ENCODE data around the gene UBE2N.
"Not testable (repeated sequence)": the region's sequence is repeated elsewhere in the genome, so short reads cannot be mapped to it uniquely, and the experiment has no call there.

Gene UBE2N

DNA sequence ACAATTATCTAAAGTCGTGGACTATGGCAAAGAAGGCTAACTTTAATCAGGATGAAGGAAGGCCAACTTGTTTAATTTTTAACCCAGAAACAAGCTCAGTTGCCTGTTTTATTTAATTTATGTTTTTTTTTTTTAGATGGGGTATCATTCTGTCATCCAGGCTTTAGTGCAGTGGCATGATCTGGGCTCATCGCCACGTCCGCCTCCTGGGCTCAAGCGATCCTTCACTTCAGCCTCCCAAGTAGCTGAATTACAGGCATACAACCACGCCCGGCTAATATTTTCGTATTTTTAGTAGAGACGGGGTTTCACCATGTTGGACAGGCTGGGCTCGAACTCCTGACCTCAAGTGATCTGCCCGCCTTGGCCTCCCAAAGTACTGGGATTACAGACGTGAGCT is 44.3 kb downstream of the UBE2N start:
- no peak for DNase-seq (ENCODE audit: low read depth)
- TF ChIP-seq, protein P1, sequence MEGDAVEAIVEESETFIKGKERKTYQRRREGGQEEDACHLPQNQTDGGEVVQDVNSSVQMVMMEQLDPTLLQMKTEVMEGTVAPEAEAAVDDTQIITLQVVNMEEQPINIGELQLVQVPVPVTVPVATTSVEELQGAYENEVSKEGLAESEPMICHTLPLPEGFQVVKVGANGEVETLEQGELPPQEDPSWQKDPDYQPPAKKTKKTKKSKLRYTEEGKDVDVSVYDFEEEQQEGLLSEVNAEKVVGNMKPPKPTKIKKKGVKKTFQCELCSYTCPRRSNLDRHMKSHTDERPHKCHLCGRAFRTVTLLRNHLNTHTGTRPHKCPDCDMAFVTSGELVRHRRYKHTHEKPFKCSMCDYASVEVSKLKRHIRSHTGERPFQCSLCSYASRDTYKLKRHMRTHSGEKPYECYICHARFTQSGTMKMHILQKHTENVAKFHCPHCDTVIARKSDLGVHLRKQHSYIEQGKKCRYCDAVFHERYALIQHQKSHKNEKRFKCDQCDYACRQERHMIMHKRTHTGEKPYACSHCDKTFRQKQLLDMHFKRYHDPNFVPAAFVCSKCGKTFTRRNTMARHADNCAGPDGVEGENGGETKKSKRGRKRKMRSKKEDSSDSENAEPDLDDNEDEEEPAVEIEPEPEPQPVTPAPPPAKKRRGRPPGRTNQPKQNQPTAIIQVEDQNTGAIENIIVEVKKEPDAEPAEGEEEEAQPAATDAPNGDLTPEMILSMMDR (conservative IDR thresholded peaks at IDR 0.05; ENCODE audit: low read length): no peak
- H3K4me3 ChIP-seq (ENCODE audit: low read length): no peak overlapping the region

GRCh38 chr12:93393425-93393824 is 48.3 kb downstream of the UBE2N start:
- TF ChIP-seq, protein P1 (conservative IDR thresholded peaks at IDR 0.05; ENCODE audit: low read length): no peak
- H3K4me3 ChIP-seq (ENCODE audit: low read length): no peak overlapping the region
- no peak for DNase-seq (ENCODE audit: low read depth)

DNA sequence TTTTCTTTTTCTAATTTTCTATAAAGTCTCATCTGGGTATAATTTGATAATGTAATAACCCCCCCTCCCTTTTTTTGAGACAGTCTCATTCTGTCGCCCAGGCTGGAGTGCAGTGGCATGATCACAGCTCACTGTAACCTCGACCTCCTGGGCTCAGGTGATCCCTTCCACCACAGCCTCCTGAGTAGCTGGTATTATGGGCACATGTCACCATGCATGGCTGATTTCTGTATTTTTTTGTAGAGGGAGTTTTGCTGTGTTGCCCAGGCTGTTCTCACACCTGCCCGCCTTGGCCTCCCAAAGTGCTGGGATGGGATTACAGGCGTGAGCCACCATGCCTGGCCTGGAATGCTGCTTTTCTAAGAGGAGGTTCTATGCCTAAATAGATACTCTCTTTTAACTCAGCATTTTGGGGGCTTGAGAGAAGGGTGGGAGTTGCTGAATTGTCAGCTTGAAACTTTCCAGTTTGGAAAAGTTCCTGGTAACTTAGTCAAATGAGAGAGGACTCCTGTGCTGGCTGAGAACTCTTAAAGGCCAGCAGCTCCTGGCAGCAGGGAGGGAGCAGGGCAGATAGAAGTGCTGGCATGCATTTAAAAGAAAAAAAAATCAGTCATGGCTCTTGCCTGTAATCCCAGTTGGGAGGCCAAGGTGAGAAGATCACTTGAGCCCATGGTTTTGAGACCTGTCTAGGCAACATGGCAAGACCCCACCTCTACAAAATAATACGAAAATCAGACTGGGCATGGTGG is 51.0 kb downstream of the UBE2N start:
- TF ChIP-seq, protein P1 (conservative IDR thresholded peaks at IDR 0.05; ENCODE audit: low read length): no peak
- no peak overlapping the region for H3K4me3 ChIP-seq (ENCODE audit: low read length)
- no peak for DNase-seq (ENCODE audit: low read depth)

GRCh38 chr12:93390031-93390430 is 51.7 kb downstream of the UBE2N start:
- DNase-seq (ENCODE audit: low read depth): no peak
- TF ChIP-seq, protein P1 (conservative IDR thresholded peaks at IDR 0.05; ENCODE audit: low read length): no peak
- H3K4me3 ChIP-seq (ENCODE audit: low read length): no peak overlapping the region

GRCh38 chr12:93387780-93388179 is 54.0 kb downstream of the UBE2N start:
- peak; percentile 41 for DNase-seq (ENCODE audit: low read depth)
- no peak overlapping the region for H3K4me3 ChIP-seq (ENCODE audit: low read length)

GRCh38 chr12:93381976-93382437 is 59.7 kb downstream of the UBE2N start:
- not testable (repeated sequence) for DNase-seq (ENCODE audit: low read depth); H3K4me3 ChIP-seq (ENCODE audit: low read length)

More at GRCh38 chr12:93387780-93388179, 54.0 kb downstream of the UBE2N start:
- TF ChIP-seq, protein P1 (conservative IDR thresholded peaks at IDR 0.05; ENCODE audit: low read length): no peak

DNA sequence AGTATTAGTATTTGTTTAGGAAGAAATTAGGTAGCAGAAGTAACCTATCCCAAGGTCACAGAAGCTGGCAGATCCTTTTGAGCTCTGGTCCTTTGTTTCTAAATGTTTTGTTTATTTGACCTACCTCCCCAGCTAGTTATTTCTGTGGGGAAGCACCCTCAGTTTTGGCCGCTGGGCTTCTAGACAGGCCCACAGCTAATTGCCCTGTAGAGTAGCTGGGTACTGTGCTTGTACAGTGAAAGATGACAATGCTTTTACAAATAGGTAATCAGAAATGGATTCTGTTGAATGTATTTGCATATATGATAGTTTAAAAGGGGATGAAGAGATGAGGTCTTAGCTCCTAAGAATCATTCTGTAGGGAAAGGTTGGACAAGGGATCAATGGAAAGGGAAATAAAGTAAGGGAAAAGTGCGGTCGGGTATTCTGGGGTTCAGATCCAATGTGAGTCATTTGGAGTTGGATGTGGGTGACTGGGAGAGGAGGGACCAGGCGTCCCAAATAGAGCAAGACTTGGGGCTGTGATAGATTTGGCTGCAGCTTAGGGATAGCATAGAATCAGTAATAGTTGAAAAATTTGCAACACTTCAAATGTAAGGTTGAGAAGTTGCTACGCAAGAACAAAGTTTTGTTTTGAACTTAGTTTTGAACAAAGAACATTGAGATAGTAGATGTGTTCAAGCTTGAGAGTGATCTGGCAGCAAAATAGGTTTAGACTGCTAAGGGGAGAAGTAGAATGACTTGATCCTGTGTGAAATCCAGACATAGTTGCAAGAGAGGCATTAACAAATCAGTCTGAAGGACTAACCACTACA is 60.4 kb downstream of the UBE2N start:
- peak overlapping the region; percentile 81 for H3K4me3 ChIP-seq (ENCODE audit: low read length)
- DNase-seq (ENCODE audit: low read depth): peak; percentile 49
- TF ChIP-seq, protein P1 (conservative IDR thresholded peaks at IDR 0.05; ENCODE audit: low read length): no peak
